H9 (cell line): ENCODE data around the gene TMA7B. TPM values are rescaled to one million over a fixed set of nuclear protein-coding genes. Genes with fewer than 3 reads are reported as not detected.

Experiments used
- DNase-seq: peaks from one replicate; pipeline ENCODE4 v3.0.0-alpha.2; 2017
- H2AFZ ChIP-seq: one replicate; pipeline ENCODE4 v1.6.1; 2013; ENCODE audit warnings: mild to moderate bottlenecking, low read length, control low read depth, moderate library complexity
- H2AK5ac ChIP-seq: 2 replicates; pipeline ENCODE4 v1.6.1; 2013; ENCODE audit warnings: low read length, control low read depth, mixed read lengths; ENCODE audit not compliant: insufficient read length
- H2BK120ac ChIP-seq: one replicate; pipeline ENCODE4 v1.6.1; 2013; ENCODE audit warnings: low read depth, mild to moderate bottlenecking, low read length, control low read depth, inconsistent platforms; ENCODE audit not compliant: poor library complexity, severe bottlenecking
- H2BK12ac ChIP-seq: 2 replicates; pipeline ENCODE4 v1.6.1; 2013; ENCODE audit warnings: low read length, control low read depth, mixed read lengths, low read depth; ENCODE audit not compliant: insufficient read length
- H2BK15ac ChIP-seq: 2 replicates; pipeline ENCODE4 v1.6.1; 2013; ENCODE audit warnings: low read depth, low read length, control low read depth
- H2BK20ac ChIP-seq: one replicate; pipeline ENCODE4 v1.6.1; 2013; ENCODE audit warnings: low read depth, mild to moderate bottlenecking, low read length, control low read depth, inconsistent platforms; ENCODE audit not compliant: poor library complexity, severe bottlenecking
- H2BK5ac ChIP-seq: 2 replicates; pipeline ENCODE4 v1.6.1; 2013; ENCODE audit warnings: low read length, control low read depth, mixed read lengths; ENCODE audit not compliant: insufficient read length
- H3K14ac ChIP-seq: 2 replicates; pipeline ENCODE4 v1.6.1; 2013; ENCODE audit warnings: low read length, control low read depth; ENCODE audit not compliant: insufficient read depth
- H3K18ac ChIP-seq: 2 replicates; pipeline ENCODE4 v1.6.1; 2013; ENCODE audit warnings: low read depth, mild to moderate bottlenecking, mixed read lengths, low read length, control low read depth; ENCODE audit not compliant: insufficient read length
- H3K23ac ChIP-seq: 2 replicates; pipeline ENCODE4 v1.6.1; 2013; ENCODE audit warnings: low read length, control low read depth, mixed read lengths, low read depth; ENCODE audit not compliant: insufficient read length
- H3K23me2 ChIP-seq: 2 replicates; pipeline ENCODE4 v1.6.1; 2013; ENCODE audit warnings: low read depth, mild to moderate bottlenecking, mixed read lengths, low read length, control low read depth; ENCODE audit not compliant: insufficient read length, poor library complexity, severe bottlenecking
- H3K27ac ChIP-seq: 2 replicates; pipeline ENCODE4 v1.5.1; 2013; ENCODE audit warnings: low read length, control low read depth, mixed read lengths, low read depth; ENCODE audit not compliant: insufficient read length
- H3K27me3 ChIP-seq: 2 replicates; pipeline ENCODE4 v1.6.1; 2013; ENCODE audit warnings: low read length, control low read depth, inconsistent platforms; ENCODE audit not compliant: insufficient read depth
- H3K4ac ChIP-seq: 2 replicates; pipeline ENCODE4 v1.6.1; 2013; ENCODE audit warnings: low read depth, mild to moderate bottlenecking, control low read depth, inconsistent platforms, low read length, moderate library complexity
- H3K4me1 ChIP-seq: 2 replicates; pipeline ENCODE4 v1.6.1; 2013; ENCODE audit warnings: low read length, control low read depth, inconsistent platforms; ENCODE audit not compliant: insufficient read depth
- H3K4me2 ChIP-seq: 2 replicates; pipeline ENCODE4 v1.6.1; 2013; ENCODE audit warnings: low read length, control low read depth, mixed read lengths; ENCODE audit not compliant: insufficient read length, insufficient read depth
- H3K56ac ChIP-seq: 2 replicates; pipeline ENCODE4 v1.6.1; 2013; ENCODE audit warnings: low read depth, mild to moderate bottlenecking, mixed read lengths, low read length, control low read depth; ENCODE audit not compliant: insufficient read length
- H3K79me1 ChIP-seq: 2 replicates; pipeline ENCODE4 v1.6.1; 2013; ENCODE audit warnings: low read depth, mild to moderate bottlenecking, moderate library complexity, low read length, control low read depth, inconsistent platforms; ENCODE audit not compliant: insufficient read depth, poor library complexity, severe bottlenecking
- H3K79me2 ChIP-seq: 2 replicates; pipeline ENCODE4 v1.6.1; 2013; ENCODE audit warnings: low read length, control low read depth, inconsistent platforms; ENCODE audit not compliant: insufficient read depth
- H3K9ac ChIP-seq: 2 replicates; pipeline ENCODE4 v1.6.1; 2013; ENCODE audit warnings: low read length, control low read depth, mixed read lengths; ENCODE audit not compliant: insufficient read length; ENCODE audit errors: extremely low read depth
- H3K9me3 ChIP-seq: one replicate; pipeline ENCODE4 v1.6.1; 2013; ENCODE audit warnings: low read depth, low read length, inconsistent platforms; ENCODE audit not compliant: control insufficient read depth
- H3T11ph ChIP-seq: one replicate; pipeline ENCODE4 v1.6.1; 2013; ENCODE audit warnings: mild to moderate bottlenecking, low read length, control low read depth, inconsistent platforms
- H4K20me1 ChIP-seq: one replicate; pipeline ENCODE4 v1.6.1; 2013; ENCODE audit not compliant: control insufficient read depth, insufficient read length, insufficient read depth
- H4K5ac ChIP-seq: 2 replicates; pipeline ENCODE4 v1.6.1; 2013; ENCODE audit warnings: low read depth, mild to moderate bottlenecking, mixed read lengths, low read length, control low read depth; ENCODE audit not compliant: insufficient read length
- H4K8ac ChIP-seq: replicated peaks from 2 replicates; pipeline ENCODE4 v1.6.1; 2013; ENCODE audit warnings: low read length, control low read depth, mixed read lengths, low read depth; ENCODE audit not compliant: insufficient read length
- H4K91ac ChIP-seq: 2 replicates; pipeline ENCODE4 v1.6.1; 2013; ENCODE audit warnings: low read depth, mild to moderate bottlenecking, moderate library complexity, mixed read lengths, low read length, control low read depth; ENCODE audit not compliant: insufficient read length
- H3K27ac Mint-ChIP-seq, 3 experiments: 2 replicates in 2 of 3; 3 replicates in 1 of 3; pipeline ENCODE4 v1.8.0; 2020 to 2021; ENCODE audit warnings: mixed read lengths in 3 of 3, mild to moderate bottlenecking in 1 of 3, moderate library complexity in 1 of 3
- H3K27me3 Mint-ChIP-seq: 2 replicates; pipeline ENCODE4 v1.8.0; 2021; ENCODE audit warnings: low read depth, mild to moderate bottlenecking, moderate library complexity, mixed read lengths
- H3K36me3 Mint-ChIP-seq, 3 experiments: 2 replicates in 2 of 3; 3 replicates in 1 of 3; pipeline ENCODE4 v1.8.0; 2020 to 2021; ENCODE audit warnings: low read depth in 3 of 3, mixed read lengths in 3 of 3; ENCODE audit not compliant: insufficient read depth in 1 of 3
- H3K4me1 Mint-ChIP-seq, 2 experiments: 2 replicates each; pipeline ENCODE4 v1.8.0; 2020; ENCODE audit warnings: mixed read lengths in 2 of 2
- H3K4me3 Mint-ChIP-seq, 2 experiments: 2 replicates in 1 of 2; 3 replicates in 1 of 2; pipeline ENCODE4 v1.8.0; 2020 to 2021; ENCODE audit warnings: mild to moderate bottlenecking in 2 of 2, mixed read lengths in 2 of 2, moderate library complexity in 1 of 2
- H3K9me3 Mint-ChIP-seq, 2 experiments: 2 replicates in 1 of 2; 3 replicates in 1 of 2; pipeline ENCODE4 v1.8.0; 2020; ENCODE audit warnings: mild to moderate bottlenecking in 2 of 2, mixed read lengths in 2 of 2, moderate library complexity in 1 of 2
- CTCF ChIP-seq: fragments of 200-600 bp; sonication (generic); conservative IDR thresholded peaks from 3 replicates; pipeline ENCODE4 v1.8.0; 2021; ENCODE audit warnings: antibody characterized with exemption, mild to moderate bottlenecking
- WGBS: extraction: QIAGEN DNeasy Blood & Tissue Kit; methylation state at CpG from one replicate; pipeline ENCODE4 v1.1.7; 2013; ENCODE audit warnings: missing lambda C conversion rate, low lambda C conversion rate, mixed read lengths; ENCODE audit not compliant: insufficient read length; ENCODE audit errors: extremely low coverage; 5-methylcytosine and 5-hydroxymethylcytosine counted together
- total RNA-seq: library from RNA; stranded (reverse); gene quantifications from 2 replicates; pipeline ENCODE4 v1.2.1, GENCODE V29; 2021

Gene TMA7B
- total RNA-seq, 1 experiment from 2014 or later: not detected

GRCh38 chr22:39972641-39973040 lies 12.4 kb downstream of the TMA7B start:
- Histone ChIP-seq H3K79me1 (no peaks in the 10 kb centered on the region), H3K79me2 (no peaks in the 10 kb centered on the region), H2AFZ (no peak overlapping the region), H4K20me1 (no peaks in the 10 kb centered on the region), H2AK5ac (no peak overlapping the region), H3K9me3 (no peaks in the 10 kb centered on the region), H2BK15ac (no peak overlapping the region), H2BK12ac (no peak overlapping the region), H2BK120ac (no peak overlapping the region), H3T11ph (no peak overlapping the region), H3K9ac (no peak overlapping the region), H3K14ac (no peak overlapping the region; the same call in 1 of the 2 replicates), H4K5ac (no peak overlapping the region), H2BK20ac (no peak overlapping the region), H4K8ac (peak overlapping the region; percentile 44), H3K4ac (no peak overlapping the region), H3K4me2 (no peak overlapping the region), H3K27me3 (no peaks in the 10 kb centered on the region), H3K4me1 (no peaks in the 10 kb centered on the region), H3K23me2 (no peaks in the 10 kb centered on the region), H4K91ac (no peak overlapping the region), H3K56ac (no peak overlapping the region), H3K18ac (no peak overlapping the region), H3K27ac (no peak overlapping the region), H2BK5ac (no peak overlapping the region), H3K23ac (no peak overlapping the region)
- WGBS: no CpG with 5 or more reads among the region's 5 CpGs
- Mint-ChIP-seq H3K4me1 (peaks cover 15 to 25% of the 10 kb centered on the region in 2 experiments), H3K27me3 (peaks cover 47% of the 10 kb centered on the region), H3K9me3 (no peaks in the 10 kb centered on the region), H3K36me3 (no peaks in the 10 kb centered on the region), H3K4me3 (no peak overlapping the region), H3K27ac (peak overlapping the region in 1 of 3 experiments; percentile 46; a peak in 2 of 7 replicates)
- no peak for DNase-seq
- no peak for TF ChIP-seq CTCF
